Heart left ventricle (tissue), 13 donors: ENCODE data around the gene BRS3.

Source experiments
- POLR2A ChIP-seq, 2 donors: fragments of 450-650 bp; IDR thresholded peaks; one replicate each; pipeline ENCODE4 v1.6.1; 2017; ENCODE audit warnings: antibody characterized with exemption in 2 of 2, mild to moderate bottlenecking in 2 of 2, moderate library complexity in 2 of 2
- TF ChIP-seq, protein P1 (sequence below), 12 donors: fragments of 200-600 bp; sonication (generic) in 4 of 12; IDR thresholded peaks; one replicate each; pipeline versions ENCODE4 v1.5.0 to v1.8.0; 2018 to 2022; ENCODE audit warnings: antibody characterized with exemption in 12 of 12, mild to moderate bottlenecking in 5 of 12
- donor health status: ischemic (EF 13 %, LVEDD 7.1; RV severe dilation, severe dysfunction).
- donor health status: DM: no; HTN: yes; CAD: no.
- donor health status: DM: no; HTN: no; CAD: no.
- donor health status: ischemic (EF 25% LVEDD 6.9; RV normal size, moderate dysfunction).
- donor health status: ischemic (EF 25% LVEDD 5.7; RV mildly dilated, moderate dysfunction).
- donor health status: ischemic (EF 35%, LVEDD 5.7; RV mildly dilated, moderate dysfunction).
- donor health status: nonischemic (EF 11% LVEDD 7.7; RV severe dilation, severe dysfunction).
- donor health status: DM: yes; HTN: yes; CAD: no.
- donor health status: PGD.
- donor health status: ischemic (EF 29% LVEDD 5.4; RV normal size, mild dysfunction).
- donor health status: nonischemic (EF 23%, LVEDD 6.1; RV moderate dilation, normal function).

DNA sequence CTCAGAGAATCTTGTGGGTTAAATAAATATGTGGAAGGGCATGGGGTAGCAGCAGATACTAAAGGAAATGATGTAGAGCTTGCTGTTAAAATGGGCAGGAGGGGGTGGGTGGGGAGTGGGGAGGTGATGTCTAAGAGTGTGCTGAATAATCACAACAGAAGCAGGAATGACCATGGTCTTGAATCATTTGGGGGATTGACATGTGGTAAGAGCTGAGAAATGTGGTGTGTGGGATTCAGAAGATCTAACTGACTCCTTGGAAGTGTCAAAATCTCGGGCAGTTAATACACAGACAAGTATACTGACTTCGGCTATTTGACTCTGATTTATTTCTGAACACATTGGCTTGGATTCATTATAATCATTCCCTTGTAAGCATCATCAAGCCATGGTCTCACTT is 51.1 kb downstream of the BRS3 start:
- TF ChIP-seq, protein P1, sequence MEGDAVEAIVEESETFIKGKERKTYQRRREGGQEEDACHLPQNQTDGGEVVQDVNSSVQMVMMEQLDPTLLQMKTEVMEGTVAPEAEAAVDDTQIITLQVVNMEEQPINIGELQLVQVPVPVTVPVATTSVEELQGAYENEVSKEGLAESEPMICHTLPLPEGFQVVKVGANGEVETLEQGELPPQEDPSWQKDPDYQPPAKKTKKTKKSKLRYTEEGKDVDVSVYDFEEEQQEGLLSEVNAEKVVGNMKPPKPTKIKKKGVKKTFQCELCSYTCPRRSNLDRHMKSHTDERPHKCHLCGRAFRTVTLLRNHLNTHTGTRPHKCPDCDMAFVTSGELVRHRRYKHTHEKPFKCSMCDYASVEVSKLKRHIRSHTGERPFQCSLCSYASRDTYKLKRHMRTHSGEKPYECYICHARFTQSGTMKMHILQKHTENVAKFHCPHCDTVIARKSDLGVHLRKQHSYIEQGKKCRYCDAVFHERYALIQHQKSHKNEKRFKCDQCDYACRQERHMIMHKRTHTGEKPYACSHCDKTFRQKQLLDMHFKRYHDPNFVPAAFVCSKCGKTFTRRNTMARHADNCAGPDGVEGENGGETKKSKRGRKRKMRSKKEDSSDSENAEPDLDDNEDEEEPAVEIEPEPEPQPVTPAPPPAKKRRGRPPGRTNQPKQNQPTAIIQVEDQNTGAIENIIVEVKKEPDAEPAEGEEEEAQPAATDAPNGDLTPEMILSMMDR (IDR thresholded peaks at IDR 0.05), result no peak
- no peak for TF ChIP-seq POLR2A (IDR thresholded peaks at IDR 0.05)
